Cardiac fibroblast (primary cell): ENCODE data around the gene IL34.

Source experiments
- DNase-seq, 2 donors: peaks; one replicate each; pipeline versions ENCODE4 v3.0.0 to v3.0.0-alpha.2; 2010; ENCODE audit warnings: low read depth in 2 of 2
- H3K4me3 ChIP-seq, 2 donors: replicated peaks in 1 of 2; 1 replicate in 1 of 2; 2 replicates in 1 of 2; pipeline ENCODE4 v1.5.1; 2011; ENCODE audit warnings: low read depth in 2 of 2, low read length in 2 of 2, mild to moderate bottlenecking in 2 of 2, moderate library complexity in 1 of 2
- CTCF ChIP-seq: IDR thresholded peaks from one replicate; pipeline ENCODE4 v1.5.1; 2011; ENCODE audit warnings: low read depth, mild to moderate bottlenecking, low read length, inconsistent platforms

The IL34 gene

GRCh38 chr16:70704586-70704985, 58.2 kb downstream of the IL34 start:
- H3K4me3 ChIP-seq, result no peak overlapping the region
- TF ChIP-seq CTCF, result no peak
- DNase-seq, result no peak

DNA sequence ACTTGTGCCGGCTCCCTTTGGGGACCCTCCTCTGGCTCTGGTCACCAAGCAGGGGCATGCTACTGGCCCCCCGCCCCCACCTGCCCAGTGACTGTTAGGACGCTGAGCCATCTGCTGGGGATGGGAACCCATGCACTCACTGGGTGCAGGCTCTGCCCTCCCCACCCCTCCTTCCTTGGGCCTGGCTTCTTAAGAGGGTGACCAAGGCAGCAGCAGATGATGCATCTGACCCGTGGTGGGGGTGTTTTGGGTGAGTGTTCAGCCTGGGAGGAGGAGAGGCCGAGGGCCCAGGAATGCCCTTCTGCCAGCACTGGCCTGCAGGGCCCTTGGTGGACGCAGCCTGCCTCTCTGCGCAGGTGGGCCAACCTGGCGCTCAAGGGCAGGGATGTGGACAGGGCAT, 58.7 kb downstream of the IL34 start:
- DNase-seq, result no peak
- TF ChIP-seq CTCF, result no peak
- no peak overlapping the region for H3K4me3 ChIP-seq

- peak; percentile 56 to 80 for DNase-seq
- no peak for TF ChIP-seq CTCF
- no peak overlapping the region for H3K4me3 ChIP-seq
These were observed 60.6 kb downstream of the IL34 start for GRCh38 chr16:70706948-70707465.

DNA sequence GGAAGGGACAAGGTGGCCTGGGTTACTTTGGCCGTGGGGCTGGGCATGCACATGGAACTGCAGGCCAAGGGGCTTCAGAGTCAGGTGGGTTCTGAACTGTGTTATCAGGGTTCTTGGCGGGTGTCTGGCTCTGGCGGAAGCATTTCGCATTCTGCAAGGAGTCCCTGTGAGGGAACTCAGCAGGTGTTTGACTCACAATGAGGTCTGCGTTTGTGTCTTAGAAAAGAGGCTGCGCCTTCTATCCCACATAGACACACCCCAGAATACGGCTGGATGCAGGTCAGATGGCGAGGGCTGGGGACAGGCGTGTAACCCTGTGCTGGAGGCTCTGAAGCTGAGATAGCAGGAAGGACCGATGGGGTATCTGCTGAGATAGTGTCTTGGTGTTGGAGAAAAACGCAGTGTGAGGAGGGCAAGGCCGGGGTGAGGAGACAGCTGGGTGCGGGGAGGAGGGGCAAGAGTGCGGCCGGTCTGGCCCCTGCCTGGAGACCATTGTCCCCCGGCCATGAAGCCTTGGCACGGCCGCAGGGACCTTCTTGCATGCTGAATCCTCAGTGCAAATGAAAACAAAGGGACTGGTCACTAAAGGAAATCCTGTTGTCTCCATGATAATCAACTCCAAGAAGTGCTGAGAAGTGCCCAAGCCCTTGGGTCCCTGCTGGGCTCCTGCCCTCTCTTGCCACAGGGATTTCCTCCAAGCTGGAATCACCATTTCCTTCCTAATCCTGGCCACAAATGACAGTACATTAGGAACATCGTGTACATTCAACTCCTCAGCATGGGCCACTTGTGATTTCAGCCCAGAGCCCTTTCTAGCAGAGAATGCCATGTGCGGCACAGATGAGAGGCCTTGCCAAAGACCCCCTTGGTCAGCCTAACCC, 62.2 kb downstream of the IL34 start:
- DNase-seq, result no peak
- no peak for TF ChIP-seq CTCF
- H3K4me3 ChIP-seq, result no peak overlapping the region

GRCh38 chr16:70709457-70709856, 63.1 kb downstream of the IL34 start:
- no peak overlapping the region for H3K4me3 ChIP-seq
- DNase-seq, result no peak
- TF ChIP-seq CTCF, result no peak

GRCh38 chr16:70709942-70710341, 63.6 kb downstream of the IL34 start:
- no peak overlapping the region for H3K4me3 ChIP-seq
- no peak for TF ChIP-seq CTCF
- no peak for DNase-seq
